NT2/D1 (cell line): ENCODE measurements around the gene PPFIA1.

Experiments
- YY1 ChIP-seq: IDR thresholded peaks from 2 replicates; pipeline ENCODE4 v1.6.1; 2011; ENCODE audit not compliant: insufficient read length, insufficient read depth
- ZNF274 ChIP-seq: IDR thresholded peaks from 2 replicates; pipeline ENCODE4 v1.6.1; 2011; ENCODE audit warnings: mild to moderate bottlenecking, low read depth, low read length

- TF ChIP-seq YY1 (no peak), ZNF274 (no peak)
These were observed 19.4 kb upstream of the PPFIA1 start for GRCh38 chr11:70250876-70251658.
